ENCODE measurements around the gene MVK. TPM values are rescaled to one million over a fixed set of nuclear protein-coding genes. Genes with fewer than 3 reads are reported as not detected.

The MVK gene
- total RNA-seq, 1 donor from 2014 or later: 18.6 TPM

DNA sequence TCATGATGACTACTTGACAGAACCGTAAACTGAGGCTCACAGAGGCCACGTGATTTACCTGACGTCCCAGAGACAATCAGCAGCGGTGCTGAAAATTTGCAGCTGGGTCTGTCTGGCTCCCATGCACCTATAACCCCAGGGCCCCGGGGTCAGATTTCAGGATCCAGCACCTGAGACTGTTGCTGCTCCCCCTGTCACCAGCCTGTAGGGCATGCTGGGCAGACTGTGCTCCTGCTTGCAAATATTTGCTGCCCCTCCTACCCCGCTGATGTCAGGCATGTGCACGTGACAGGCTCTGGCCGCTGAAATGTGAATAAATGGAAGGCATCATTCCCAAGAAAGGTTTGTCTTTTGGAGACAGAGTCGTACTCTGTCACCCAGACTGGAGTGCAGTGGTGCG, 6.3 kb upstream of the MVK start:
- no peak for DNase-seq

DNA sequence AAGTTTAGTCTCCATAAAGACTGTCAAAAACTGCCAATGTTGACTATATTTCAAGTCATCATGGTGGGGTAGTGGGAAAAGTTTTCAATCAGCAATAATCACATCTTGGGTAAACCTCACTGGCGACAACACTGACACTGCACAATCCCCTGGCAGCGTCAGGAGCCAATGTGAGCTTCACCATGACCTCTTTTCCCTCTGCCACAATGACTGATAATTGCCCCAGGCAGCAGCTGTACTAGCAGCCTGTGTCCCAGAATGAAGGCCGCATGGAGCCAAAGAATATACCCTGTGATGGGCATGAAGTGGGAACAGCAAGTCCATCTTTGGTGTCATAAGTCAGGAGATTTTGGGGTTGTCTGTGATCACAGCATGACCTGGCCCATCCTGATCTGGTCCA, 5.6 kb upstream of the MVK start:
- DNase-seq: no peak

DNA sequence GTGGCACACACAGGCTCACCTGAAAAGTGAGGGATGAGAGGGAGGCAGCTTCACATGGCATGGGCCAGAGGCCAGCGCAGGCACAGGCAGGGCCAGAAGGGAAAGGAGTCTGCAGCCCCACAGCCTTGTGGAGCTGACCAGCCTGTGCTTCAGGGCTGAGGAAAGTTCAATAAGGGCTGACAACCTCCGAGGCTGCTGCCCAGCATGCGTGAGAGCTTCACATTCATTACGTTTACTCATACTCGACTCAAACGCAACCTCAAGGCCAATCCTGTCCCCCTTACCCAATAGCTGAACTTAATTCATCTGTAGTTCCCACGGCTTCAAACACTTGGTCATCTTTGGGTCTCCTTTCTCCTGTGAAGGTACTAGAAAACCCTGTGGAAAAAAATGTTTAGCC, 5.1 kb upstream of the MVK start:
- DNase-seq: no peak

DNA sequence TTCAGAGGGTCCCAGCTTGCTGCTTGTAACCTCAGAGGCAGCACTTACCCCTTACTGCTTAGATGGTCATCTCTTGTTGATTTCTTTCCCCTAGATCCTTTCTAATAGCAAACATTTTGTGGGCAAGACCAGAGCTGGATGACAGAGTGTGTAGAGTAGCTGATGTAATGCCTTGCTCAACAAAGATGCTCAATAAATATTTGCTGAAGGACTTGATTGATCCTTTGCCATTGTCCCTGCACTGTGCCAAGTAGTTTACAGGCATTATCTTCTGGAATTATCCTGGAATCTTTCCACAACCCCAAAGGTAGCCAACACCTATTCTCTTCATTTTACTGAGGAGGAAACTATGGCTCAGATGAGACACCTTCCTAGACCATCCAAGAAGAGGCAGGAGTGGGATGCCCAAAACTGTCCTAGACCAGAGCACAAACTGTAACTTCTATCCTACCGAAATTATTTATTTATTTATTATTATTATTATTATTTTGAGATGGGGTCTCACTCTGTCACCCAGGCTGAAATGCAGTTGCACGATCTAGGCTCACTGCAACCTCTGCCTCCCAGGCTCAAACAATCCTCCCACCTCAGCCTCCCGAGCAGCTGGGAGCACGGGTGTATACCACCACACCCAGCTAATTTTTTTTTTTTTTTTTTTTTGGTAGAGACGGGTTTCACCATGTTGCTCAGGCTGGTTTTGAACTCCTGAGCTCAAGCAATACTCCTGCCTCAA, 1.7 kb upstream of the MVK start:
- DNase-seq: no peak

DNA sequence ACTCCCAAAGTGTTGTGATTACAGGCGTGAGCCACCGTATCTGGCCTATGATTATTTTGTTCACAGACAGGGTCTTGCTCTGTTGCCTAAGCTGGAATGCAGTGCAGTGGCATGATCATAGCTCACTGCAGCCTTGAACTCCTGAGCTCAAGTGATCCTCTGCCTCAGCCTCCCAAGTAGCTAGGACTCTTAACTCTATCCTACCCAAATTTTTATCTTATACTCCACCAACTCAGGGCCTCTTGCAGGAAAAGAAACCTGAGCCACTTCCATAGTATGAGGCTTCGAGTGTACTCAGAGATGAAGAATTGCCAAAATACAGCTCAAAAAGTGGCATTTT, 1.1 kb upstream of the MVK start:
- no peak for DNase-seq

DNA sequence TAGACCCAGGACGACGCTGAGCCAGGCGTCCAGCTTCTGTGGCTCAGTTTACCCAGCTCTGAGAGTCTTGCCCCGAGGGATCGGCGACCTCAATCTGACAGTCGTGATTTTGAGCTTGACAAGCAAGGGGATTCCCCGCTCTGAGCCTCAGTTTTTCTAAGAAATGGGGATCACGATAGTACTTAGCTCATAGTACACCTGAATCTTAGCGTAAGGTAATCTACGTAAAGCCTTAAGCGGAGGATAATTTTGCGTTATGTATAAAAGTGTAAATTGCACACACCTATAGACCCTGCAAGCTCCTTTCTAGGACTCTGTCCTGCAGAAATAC, 285 bp downstream of the MVK start:
- no peak for DNase-seq

DNA sequence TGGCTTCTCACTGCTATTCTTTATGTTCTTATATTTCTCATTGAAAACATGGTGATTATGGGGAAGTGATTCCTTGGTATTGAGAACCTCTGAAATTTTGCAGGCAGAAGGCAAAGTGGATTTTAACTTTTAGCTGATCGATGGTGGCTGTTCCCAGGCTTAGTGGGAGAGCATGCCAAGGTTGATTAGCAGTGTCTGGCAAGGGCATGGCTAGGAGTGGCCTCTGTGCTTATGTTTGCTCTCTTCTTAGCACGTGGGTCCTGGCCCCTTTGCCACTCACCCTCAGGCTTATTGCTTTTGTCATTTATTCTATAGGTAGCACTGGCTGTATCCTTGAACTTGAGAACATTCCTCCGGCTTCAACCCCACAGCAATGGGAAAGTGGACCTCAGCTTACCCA, 2.1 kb downstream of the MVK start:
- no peak for DNase-seq

DNA sequence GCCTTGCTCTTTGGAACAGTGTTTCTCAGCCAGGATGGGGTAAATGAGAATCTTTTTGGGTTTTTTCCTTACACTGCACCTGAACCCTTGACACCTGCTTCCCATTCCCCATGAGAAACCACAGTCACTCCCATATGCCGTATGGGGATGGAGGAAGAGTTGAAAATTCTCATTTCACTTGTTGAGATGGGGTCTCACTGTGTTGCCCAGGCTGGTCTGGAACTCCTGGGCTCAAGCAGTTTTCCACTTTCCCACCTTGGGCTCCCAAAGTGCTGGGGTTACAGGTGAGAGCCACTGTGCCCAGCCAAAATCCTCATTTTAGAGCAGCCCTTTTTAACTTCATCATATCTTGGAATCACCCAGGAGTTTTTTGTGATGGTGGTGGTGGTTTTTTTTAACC, 3.7 kb downstream of the MVK start:
- no peak for DNase-seq

DNA sequence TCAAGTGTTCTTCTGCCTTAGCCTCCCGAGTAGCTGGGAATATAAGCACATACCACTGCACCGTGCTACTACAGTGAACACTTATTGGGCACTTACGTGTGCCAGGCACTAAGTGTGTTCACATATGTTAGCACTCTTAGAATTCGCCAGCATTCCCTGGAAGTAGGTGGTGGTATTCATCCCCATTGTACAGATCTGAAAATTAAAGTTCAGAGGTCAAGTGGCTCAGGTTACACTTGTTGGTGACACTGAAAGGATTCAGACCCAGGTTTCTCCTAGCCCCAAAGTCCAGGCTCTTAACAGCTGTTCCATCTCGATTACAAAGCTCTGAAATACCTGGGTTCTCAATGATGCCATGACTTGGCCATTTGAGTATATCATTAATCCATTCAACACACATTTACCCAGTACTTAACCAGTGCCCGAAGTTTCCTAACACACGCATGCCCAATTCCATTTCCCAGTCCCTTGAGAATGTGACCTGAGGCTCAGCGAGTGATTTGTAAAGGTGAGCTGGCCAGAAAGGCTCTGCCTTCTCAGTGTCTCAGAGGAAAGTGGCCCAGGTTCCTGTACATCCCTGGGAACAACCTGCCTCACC, 4.8 kb downstream of the MVK start:
- no peak for DNase-seq

DNA sequence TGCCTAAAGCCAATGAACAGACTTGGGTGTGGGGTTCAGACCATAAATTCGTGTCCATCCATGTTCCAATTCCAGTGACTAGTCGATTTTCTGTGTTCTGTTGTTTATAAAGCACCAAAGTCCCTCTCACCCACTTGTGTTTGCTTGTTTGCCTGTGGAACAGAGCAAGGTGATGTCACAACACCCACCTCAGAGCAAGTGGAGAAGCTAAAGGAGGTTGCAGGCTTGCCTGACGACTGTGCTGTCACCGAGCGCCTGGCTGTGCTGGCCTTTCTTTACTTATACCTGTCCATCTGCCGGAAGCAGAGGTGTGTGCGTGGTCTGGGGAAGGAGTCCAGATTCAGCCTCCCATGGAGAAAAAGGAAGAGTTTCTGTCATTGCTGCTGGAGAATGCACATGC, 6.0 kb downstream of the MVK start:
- DNase-seq: no peak

DNA sequence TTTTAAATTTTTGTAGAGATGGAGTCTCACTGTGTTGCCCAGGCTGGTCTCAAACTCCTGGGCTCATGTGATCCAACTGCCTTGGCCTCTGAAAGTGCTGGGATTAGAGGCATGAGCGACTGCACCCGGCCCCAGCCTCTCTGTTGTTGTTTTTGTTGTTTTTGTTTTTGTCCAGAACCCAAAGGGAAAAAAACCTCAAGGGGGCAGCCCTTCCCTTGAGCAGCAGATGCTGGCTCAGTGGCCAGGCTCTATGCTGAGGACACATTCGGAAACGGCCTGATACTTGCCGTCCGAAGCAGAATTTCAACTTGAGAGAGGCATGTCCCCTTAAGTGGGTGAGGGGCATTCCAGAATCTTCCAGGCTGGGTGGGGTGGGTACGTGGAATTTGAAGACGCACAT, 6.7 kb downstream of the MVK start:
- DNase-seq: no peak

DNA sequence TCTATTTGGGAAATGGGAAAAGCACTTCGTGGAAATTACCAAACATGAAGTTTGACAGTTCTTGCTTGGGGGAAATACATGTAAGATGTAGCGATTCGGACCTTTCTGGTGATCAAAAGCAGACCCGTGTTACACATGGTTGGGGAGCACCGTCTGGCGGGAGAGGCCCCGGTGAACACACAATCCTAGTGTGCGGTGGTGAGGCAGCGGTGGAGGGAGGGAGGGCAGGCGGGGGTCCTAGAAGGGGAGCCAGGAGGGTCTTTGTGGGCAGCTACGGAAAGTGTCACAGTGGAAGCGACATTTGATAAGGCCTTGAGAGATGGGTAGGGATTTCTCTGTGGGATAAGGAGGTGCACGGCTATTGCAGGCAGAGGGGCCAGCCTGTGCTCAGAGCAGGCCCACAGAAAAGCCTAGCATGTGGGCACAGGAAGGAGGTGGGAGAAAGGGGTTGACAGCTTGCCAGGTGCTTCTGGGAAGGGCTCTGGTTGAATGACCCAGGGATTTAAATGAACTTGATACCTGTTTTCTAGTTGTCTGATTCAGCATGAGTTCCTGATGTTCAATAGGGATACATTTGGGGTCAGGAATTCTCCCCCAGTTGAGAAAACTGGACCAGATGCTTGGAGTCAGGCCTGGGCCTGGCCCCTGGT, 7.2 kb downstream of the MVK start:
- no peak for DNase-seq

DNA sequence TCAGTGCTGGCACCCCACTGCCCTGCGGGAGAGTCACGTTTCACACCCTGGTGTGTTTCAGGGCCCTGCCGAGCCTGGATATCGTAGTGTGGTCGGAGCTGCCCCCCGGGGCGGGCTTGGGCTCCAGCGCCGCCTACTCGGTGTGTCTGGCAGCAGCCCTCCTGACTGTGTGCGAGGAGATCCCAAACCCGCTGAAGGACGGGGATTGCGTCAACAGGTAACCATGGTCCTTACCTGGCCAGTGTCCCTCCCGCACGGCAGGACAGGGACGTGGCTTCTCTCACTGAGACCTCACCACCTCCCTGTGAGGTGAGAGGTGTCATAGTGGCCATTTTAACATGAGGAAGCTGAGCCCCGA, 7.7 kb downstream of the MVK start:
- DNase-seq: no peak

DNA sequence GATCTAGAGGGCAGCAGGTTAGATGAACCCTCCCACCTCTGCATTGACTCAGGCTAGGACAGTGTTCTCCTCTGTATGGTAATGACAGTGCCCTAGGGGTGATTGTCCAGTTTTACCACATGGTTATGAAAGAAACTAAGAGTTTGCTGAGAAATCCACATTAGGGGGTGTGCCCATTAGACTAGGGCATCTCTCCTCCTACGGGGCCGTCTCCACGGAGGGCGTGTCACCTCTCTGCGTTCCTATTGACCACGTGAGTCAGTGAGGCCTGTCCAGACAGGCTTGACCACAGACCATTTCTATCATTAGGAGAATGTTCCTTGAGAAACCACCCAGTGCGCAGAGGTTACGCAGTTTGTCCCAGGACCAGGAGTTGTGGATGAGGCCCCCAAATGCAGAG, 8.3 kb downstream of the MVK start:
- DNase-seq: no peak

DNA sequence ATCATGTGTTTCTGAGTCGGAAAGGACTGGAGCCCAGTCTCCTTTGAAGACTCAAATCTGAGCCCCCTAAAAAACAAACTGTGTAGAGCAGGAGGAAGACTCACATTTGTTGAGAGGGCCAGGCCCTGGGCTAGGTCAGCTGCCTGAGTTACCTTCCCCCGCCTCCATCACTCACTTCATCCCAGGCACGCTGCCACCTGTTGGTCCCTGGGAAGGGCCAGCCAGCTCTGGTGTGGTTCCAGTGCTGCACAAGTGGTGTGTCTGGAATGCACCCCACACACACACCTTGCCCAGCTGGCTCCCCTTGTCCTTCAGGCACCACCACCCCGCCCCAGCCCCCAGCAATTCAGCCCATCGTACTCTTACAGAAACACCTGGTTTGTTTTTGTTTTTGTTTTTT, 9.0 kb downstream of the MVK start:
- DNase-seq: no peak

DNA sequence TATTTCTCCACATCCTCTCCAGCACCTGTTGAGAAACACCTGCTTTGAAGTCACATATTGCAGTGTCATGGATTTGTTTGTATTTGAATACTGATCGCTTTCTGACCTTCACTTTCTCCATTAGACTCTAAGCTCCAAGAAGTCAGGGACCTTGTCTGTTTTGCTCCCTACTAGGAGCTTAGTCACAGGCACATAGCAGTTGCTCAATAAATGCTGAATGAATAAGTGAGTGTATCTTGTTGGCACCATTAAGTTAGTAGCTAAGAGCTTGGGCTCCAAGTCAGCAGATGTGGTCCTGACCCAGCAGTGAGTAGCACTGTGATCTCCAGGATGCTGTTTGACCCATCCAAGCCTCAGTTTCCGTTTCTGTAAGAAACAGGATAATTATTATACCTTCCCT, 10.1 kb downstream of the MVK start:
- DNase-seq: no peak

DNA sequence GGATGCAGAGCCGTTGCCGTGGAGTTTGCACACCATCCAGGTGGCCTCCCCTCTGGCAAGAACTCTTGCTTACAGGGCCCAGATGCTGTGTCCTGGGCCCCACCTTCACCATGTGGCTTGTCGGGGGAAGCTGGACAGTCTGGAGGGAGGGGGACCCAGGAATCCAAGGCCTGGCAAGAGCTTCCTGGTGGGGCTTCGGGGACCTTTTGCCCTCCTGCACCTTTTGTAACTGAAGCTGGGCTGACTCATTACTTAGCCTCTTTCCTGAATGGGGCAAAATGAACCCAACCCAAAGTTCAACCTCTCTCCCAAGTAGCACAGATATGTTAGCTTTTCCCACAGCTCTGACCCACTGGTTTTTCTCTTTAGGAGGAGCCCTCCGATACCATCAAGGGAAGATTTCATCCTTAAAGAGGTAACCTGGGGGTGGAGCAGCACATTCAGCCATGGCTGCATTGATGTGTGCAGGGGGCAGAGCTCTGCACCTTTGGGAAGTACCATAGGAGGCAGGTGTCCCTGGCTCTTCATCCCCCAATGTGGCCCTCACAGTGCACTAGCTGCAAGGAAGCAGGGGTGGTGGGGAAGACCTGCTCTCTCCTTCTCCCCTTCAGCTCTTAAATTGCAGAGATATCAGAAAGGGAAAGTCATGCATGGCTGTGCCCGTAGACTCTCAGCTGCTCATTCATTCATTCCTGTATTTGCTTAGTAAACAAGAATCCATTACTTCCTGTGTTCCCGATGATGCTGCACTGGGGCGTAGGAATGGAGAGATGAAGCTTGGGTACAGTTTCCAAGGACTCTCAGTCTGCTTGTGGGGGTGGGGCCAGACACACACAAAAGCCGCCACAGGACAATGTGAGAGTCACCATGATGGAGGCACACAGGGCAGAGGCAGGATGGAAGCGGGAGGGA, 13.0 kb downstream of the MVK start:
- DNase-seq: no peak

DNA sequence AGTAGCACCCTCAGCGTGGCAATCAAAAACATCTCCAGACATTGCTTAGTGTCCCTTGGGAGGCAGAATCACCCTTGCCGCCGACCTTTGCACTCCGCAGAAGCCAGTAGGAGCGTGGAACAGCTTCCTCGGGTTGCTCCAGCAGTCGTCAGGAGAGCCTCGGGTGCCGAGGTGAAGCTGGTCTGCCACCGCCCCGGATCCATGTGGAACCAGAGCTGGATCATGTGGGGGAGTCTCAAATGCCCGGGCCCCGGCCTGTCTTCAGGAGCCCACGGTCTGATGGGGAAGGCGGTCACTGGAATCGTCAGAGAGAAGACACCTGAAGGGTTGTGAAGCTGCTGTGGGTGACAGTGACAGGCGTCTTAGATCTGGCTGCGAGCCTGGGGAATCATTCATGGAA, 14.3 kb downstream of the MVK start:
- no peak for DNase-seq

DNA sequence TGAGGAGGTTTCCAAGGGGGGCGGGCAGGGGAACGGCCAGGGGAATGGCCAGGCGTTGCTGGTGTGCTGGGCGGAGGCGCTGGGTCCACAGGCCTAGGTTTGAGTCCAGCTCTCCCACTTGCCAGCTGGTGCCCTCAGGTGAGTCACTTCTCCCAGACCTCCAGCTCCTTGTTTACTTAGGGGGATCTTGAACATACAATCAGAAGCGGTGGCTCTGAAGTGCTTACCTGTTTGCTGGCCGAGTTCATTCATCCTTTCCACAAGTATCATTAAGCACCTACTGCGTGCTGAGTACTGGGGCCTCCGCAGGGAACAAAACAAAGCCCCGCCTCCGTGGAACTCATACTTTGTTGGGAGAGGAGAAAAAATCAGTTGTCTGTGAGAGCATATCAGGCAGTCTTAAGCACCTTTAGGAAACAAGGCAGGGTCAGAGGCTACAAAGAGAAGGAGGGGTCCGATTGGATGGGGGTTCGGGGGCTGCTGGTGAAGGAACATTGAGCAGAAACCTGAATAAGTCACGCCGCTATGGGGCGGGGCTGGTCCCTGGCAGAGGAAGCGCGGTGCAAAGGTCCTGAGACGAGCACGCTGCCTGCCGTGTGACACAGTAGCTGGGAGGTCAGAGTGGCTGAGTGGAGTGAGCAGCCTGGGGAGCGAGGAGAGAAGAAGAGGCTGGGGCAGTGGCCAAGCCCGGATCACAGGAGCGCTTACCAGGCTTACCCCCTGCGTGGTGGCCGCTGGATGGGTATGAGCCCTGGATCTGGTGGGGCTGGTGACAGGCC, 15.1 kb downstream of the MVK start:
- no peak for DNase-seq

DNA sequence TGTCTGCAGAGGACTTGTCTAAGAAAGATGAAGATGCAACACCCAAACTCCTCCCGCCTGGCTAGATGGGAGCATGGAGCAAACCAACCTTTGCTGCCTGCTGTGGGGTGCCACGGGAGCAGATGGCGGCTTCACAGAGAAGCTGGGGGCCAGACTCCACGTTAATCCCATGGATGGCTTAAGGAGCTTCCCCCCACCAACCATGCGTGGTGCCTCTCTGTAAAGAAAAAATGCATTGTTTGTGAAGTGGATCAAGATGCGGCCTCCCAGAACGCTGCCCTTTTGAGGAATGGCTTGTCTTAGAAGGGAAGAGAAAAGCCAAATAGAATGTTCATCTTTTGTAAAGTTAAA, 15.6 kb downstream of the MVK start:
- no peak for DNase-seq

DNA sequence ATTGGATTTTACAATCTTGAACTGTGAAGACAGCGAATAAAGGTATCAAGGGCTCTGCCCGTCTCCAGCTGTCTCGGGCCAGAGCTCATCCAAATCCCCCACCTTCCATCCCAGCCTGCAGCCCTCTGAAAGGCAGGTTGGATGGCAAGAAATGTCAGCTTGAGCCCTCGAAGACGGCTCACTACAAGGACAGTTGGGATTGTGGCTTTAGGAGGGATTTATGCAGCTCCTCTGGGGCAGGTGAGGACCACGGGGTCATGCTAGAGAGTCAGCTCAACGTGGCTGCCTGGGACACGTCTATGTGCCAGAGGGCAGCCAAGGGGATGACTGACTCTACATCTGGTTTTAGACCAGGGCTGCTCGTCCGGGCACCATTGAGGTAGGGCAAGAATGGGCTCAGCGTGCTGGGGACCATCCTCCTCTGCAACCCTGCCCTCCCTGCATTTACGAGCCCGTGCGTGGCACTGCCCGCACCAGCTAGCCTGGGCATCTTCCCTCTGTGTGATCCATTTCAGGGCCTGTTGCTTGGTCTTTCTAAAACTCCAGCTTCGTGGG, 16.2 kb downstream of the MVK start:
- DNase-seq: no peak

DNA sequence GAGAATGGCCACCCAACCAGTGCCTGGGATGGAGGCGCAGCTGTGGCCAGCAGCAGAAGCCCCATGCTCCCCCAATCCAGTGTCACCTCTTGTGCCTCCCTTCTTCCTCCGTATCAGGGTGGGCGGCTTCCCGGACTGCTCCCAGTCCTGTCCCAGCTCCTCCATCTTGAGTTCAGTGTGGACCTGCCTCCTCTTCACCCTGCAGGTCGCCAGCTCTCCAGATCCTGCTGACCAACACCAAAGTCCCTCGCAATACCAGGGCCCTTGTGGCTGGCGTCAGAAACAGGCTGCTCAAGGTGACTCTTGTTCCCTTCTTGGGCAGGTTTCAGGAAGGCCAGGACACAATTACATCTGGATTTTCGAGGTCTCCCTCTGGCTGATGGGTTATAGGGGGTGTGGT, 17.0 kb downstream of the MVK start:
- DNase-seq: no peak
